Esophagus muscularis mucosa (tissue), 4 donors: Measurements from ENCODE around the gene INPP4B.

Experiments
- CTCF ChIP-seq, 3 experiments: fragments of 200-600 bp in 2 of 3; fragments of 450-650 bp in 1 of 3; sonication (generic) in 2 of 3; IDR thresholded peaks; one replicate each; pipeline ENCODE4 v1.5.1; 2017 to 2019; ENCODE audit warnings: antibody characterized with exemption in 3 of 3, mild to moderate bottlenecking in 2 of 3, moderate library complexity in 1 of 3
- EP300 ChIP-seq: sonication (generic); formaldehyde crosslinking; IDR thresholded peaks from one replicate; pipeline ENCODE4 v1.6.1; 2017; ENCODE audit warnings: antibody characterized with exemption
- POLR2A ChIP-seq: fragments of 450-650 bp; IDR thresholded peaks from one replicate; pipeline ENCODE4 v1.6.1; 2017; ENCODE audit warnings: antibody characterized with exemption, moderate library complexity, mild to moderate bottlenecking, low read depth
- POLR2AphosphoS5 ChIP-seq, 2 donors: sonication (generic); formaldehyde crosslinking; IDR thresholded peaks; one replicate each; pipeline ENCODE4 v1.6.1; 2017; ENCODE audit warnings: antibody characterized with exemption in 2 of 2

- TF ChIP-seq CTCF (IDR thresholded peaks at IDR 0.05) = no peak
- TF ChIP-seq POLR2A = no peak
- no peak for TF ChIP-seq EP300
- TF ChIP-seq POLR2AphosphoS5 (IDR thresholded peaks at IDR 0.05) = no peak
Measured at GRCh38 chr4:142065086-142065647, 780.9 kb downstream of the INPP4B start.
